ENCODE results near the gene SPON2. TPM values are rescaled to one million over a fixed set of nuclear protein-coding genes. Genes with fewer than 3 reads are reported as not detected.

Gene SPON2
- total and polyA plus RNA-seq, 8 donors, result 3.1 to 45.2 (median 11.0) TPM

GRCh38 chr4:1174941-1175634 lies 2.7 kb upstream of the SPON2 start:
- ATAC-seq (peak in 2 of 4 donors; percentile 3 to 13), FAIRE-seq (no peak), DNase-seq (peak in 2 of 6 donors; percentile 38 to 78)
- Histone ChIP-seq H3K4me1 (peaks cover 0 to 17% (median 0%) of the 10 kb centered on the region in 3 donors), H3K4me3 (no peak overlapping the region), H3K27ac (no peak overlapping the region), H3K36me3 (no peaks in the 10 kb centered on the region), H3K9me3 (no peaks in the 10 kb centered on the region), H3K27me3 (no peaks in the 10 kb centered on the region)
- intact Hi-C loops (cut with DNase I), result no loop called here
- 88 to 89% methylated on average over 20 of the region's 20 CpGs for WGBS, 2 donors
- TF ChIP-seq CTCF (IDR thresholded peaks at IDR 0.05), result no peak

- Histone ChIP-seq H3K27ac (peak overlapping the region in 2 of 4 donors; percentile 23 to 50), H3K36me3 (no peaks in the 10 kb centered on the region), H3K9me3 (no peaks in the 10 kb centered on the region), H3K4me1 (peaks cover 0 to 13% (median 0%) of the 10 kb centered on the region in 3 donors), H3K4me3 (no peak overlapping the region), H3K27me3 (no peaks in the 10 kb centered on the region)
- FAIRE-seq, result no peak
- peak in 3 of 4 donors; percentile 27 to 54 (median 30) for ATAC-seq
- WGBS, 2 donors, result 72 to 74% methylated on average over 17 to 20 of the region's 20 CpGs
- peak in 2 of 6 donors; percentile 13 to 40 for DNase-seq
- no peak for TF ChIP-seq CTCF (IDR thresholded peaks at IDR 0.05)
- intact Hi-C loops (cut with DNase I), result no loop called here
These were observed 781 bp upstream of the SPON2 start for GRCh38 chr4:1172971-1173757.

- intact Hi-C loops (cut with DNase I), result no loop called here
- peak overlapping the region; percentile 1 to 38 (median 8) for H3K4me3 ChIP-seq
- FAIRE-seq (no peak), DNase-seq (peak in 3 of 6 donors; percentile 34 to 81 (median 67)), ATAC-seq (no peak)
- H3K36me3 ChIP-seq, result no peaks in the 10 kb centered on the region
- H3K27ac ChIP-seq, result peak overlapping the region in 1 of 4 donors; percentile 18
- H3K4me1 ChIP-seq, result peaks cover 0 to 13% (median 0%) of the 10 kb centered on the region in 3 donors
- H3K27me3 ChIP-seq, result no peaks in the 10 kb centered on the region
- H3K9me3 ChIP-seq, result no peaks in the 10 kb centered on the region
- WGBS, 2 donors, result 35 to 46% methylated on average over 80 to 88 of the region's 88 CpGs
- no peak for TF ChIP-seq CTCF (IDR thresholded peaks at IDR 0.05)
These were observed 814 bp downstream of the SPON2 start for GRCh38 chr4:1171311-1172227.

- intact Hi-C loops (cut with DNase I), result no loop called here
- WGBS, 2 donors, result 55 to 56% methylated on average over 34 to 42 of the region's 42 CpGs
These were observed 1.4 kb downstream of the SPON2 start for GRCh38 chr4:1170976-1171310.

More at GRCh38 chr4:1170976-1171310, 1.4 kb downstream of the SPON2 start:
- peaks cover 0 to 13% (median 0%) of the 10 kb centered on the region in 3 donors for H3K4me1 ChIP-seq
- DNase-seq (peak in 1 of 6 donors; percentile 38), FAIRE-seq (no peak), ATAC-seq (no peak)
- no peak for TF ChIP-seq CTCF (IDR thresholded peaks at IDR 0.05)
- no peaks in the 10 kb centered on the region for H3K9me3 ChIP-seq
- H3K27me3 ChIP-seq, result no peaks in the 10 kb centered on the region
- peak overlapping the region in 1 of 4 donors; percentile 38 for H3K4me3 ChIP-seq
- no peak overlapping the region for H3K27ac ChIP-seq
- no peaks in the 10 kb centered on the region for H3K36me3 ChIP-seq

All from pancreas (tissue), 10 donors.